Measurements from ENCODE around the gene IL1RAPL1.

Gene IL1RAPL1

DNA sequence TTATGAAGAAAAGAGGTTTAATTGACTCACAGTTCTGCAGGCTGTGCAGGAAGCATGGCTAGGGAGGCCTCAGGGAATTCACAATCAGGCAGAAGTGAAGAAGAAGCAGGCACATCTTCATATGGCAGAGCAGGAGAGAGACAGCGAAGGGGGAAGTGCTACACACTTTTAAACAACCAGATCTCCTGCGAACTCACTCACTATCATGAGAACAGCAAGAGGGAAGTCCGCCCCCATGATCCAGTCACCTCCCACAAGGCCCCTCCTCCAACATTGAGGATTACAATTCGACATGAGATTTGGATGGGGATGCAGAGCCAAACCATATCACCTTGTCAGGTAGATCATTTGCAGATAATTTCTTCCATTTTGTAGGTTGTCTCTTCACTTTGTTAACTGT lies 1072.7 kb downstream of the IL1RAPL1 start:
- no peaks in the 10 kb centered on the region for H3K9me3 ChIP-seq (ENCODE audit: control insufficient read depth in 1 of 2, low read length in 2 of 2)
- no peak overlapping the region for H3K4me3 ChIP-seq (ENCODE audit: low read depth in 1 of 2, low read length in 2 of 2)
- H3K4me1 ChIP-seq (ENCODE audit: control insufficient read depth in 1 of 2, insufficient read depth in 2 of 2, low read length in 2 of 2), result no peaks in the 10 kb centered on the region
- H3K27ac ChIP-seq (ENCODE audit: low read depth, low read length), result no peak overlapping the region
- no peak overlapping the region for H3K9ac ChIP-seq (ENCODE audit: low read depth in 1 of 2, low read length in 2 of 2)
- H3K36me3 ChIP-seq (ENCODE audit: control insufficient read depth in 1 of 2, insufficient read depth in 2 of 2, low read length in 2 of 2), result no peaks in the 10 kb centered on the region
- H3K27me3 ChIP-seq (ENCODE audit: control insufficient read depth in 1 of 2, insufficient read depth in 2 of 2, low read length in 2 of 2), result no peaks in the 10 kb centered on the region

DNA sequence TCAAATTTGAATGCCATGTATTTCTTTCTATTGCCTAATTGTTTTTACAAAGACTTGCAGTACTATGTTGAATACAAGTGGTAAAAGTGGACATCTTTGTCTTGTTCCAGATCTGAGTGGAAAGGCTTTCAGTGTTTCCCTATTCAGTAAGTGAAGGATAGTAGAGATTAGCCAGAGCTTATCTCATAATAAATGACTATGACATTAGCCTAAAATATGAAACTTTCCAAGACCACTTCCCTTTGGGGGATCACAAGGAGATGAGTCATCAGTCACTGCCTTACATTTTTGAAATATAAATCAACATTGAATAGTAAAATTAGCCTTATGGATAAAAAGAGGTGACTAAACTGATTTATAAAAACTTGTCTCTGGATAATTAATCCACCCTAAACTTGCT lies 1074.0 kb downstream of the IL1RAPL1 start:
- no peak overlapping the region for H3K9ac ChIP-seq (ENCODE audit: low read depth in 1 of 2, low read length in 2 of 2)
- no peak overlapping the region for H3K27ac ChIP-seq (ENCODE audit: low read depth, low read length)
- H3K4me3 ChIP-seq (ENCODE audit: low read depth in 1 of 2, low read length in 2 of 2), result no peak overlapping the region
- no peaks in the 10 kb centered on the region for H3K36me3 ChIP-seq (ENCODE audit: control insufficient read depth in 1 of 2, insufficient read depth in 2 of 2, low read length in 2 of 2)
- H3K4me1 ChIP-seq (ENCODE audit: control insufficient read depth in 1 of 2, insufficient read depth in 2 of 2, low read length in 2 of 2), result no peaks in the 10 kb centered on the region
- no peaks in the 10 kb centered on the region for H3K27me3 ChIP-seq (ENCODE audit: control insufficient read depth in 1 of 2, insufficient read depth in 2 of 2, low read length in 2 of 2)
- H3K9me3 ChIP-seq (ENCODE audit: control insufficient read depth in 1 of 2, low read length in 2 of 2), result no peaks in the 10 kb centered on the region

DNA sequence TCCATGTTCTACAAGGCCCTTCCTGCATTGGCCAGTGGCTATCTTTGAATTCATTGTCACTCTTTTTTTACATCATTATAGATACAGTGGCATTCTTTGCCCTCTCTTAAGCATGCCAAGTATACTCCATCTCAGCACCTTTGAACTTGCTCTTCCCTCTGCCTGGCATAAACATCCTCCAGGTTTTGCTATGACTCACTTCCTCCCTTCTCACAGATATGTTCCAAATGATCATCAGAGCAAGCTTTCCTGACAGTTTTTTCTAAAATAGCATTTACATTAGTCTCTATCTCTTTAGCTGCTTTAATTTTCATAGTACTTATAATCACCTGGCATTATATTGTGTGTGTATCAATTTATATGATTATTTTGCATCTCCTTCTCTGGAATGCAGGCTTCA lies 1074.9 kb downstream of the IL1RAPL1 start:
- H3K27me3 ChIP-seq (ENCODE audit: control insufficient read depth in 1 of 2, insufficient read depth in 2 of 2, low read length in 2 of 2), result no peaks in the 10 kb centered on the region
- no peaks in the 10 kb centered on the region for H3K36me3 ChIP-seq (ENCODE audit: control insufficient read depth in 1 of 2, insufficient read depth in 2 of 2, low read length in 2 of 2)
- H3K9ac ChIP-seq (ENCODE audit: low read depth in 1 of 2, low read length in 2 of 2), result no peak overlapping the region
- H3K27ac ChIP-seq (ENCODE audit: low read depth, low read length), result no peak overlapping the region
- no peak overlapping the region for H3K4me3 ChIP-seq (ENCODE audit: low read depth in 1 of 2, low read length in 2 of 2)
- no peaks in the 10 kb centered on the region for H3K9me3 ChIP-seq (ENCODE audit: control insufficient read depth in 1 of 2, low read length in 2 of 2)
- H3K4me1 ChIP-seq (ENCODE audit: control insufficient read depth in 1 of 2, insufficient read depth in 2 of 2, low read length in 2 of 2), result no peaks in the 10 kb centered on the region

DNA sequence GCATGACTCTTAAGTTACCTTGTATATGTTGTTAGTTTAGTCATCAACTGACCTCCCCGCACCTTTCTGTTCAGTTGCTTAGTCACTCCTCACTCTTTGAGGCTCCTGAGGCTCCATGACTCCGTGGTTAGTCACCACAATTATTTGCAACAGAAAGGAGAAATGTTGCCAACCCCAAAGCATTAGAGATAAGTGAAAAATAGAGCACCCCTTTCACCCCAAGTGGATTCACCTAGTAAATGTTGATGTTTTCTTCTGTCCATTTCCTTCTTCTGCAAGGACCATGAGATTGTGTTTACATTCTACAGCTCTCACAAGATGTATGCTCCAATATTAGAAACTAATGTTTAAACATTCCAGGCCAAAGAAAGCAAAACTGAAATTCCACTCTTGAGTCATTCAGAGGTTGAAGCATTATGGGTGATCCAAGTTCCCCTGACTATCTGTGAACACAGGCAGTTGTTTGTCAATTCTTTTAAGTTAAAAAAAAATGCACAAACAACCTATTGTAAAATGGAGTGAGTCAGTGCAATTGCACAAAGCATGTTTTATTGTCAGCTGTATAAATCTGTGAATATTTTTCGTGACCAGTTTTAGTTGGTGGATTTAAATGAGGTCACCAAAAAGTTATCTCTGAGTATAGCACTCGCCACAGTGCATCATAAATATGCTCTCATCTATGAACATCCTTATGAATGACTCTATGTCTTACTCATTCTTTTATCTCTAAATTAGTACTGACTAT lies 1075.7 kb downstream of the IL1RAPL1 start:
- Histone ChIP-seq H3K4me1 (ENCODE audit: control insufficient read depth in 1 of 2, insufficient read depth in 2 of 2, low read length in 2 of 2) (no peaks in the 10 kb centered on the region), H3K27ac (ENCODE audit: low read depth, low read length) (no peak overlapping the region), H3K9ac (ENCODE audit: low read depth in 1 of 2, low read length in 2 of 2) (no peak overlapping the region), H3K4me3 (ENCODE audit: low read depth in 1 of 2, low read length in 2 of 2) (no peak overlapping the region), H3K9me3 (ENCODE audit: control insufficient read depth in 1 of 2, low read length in 2 of 2) (no peaks in the 10 kb centered on the region), H3K36me3 (ENCODE audit: control insufficient read depth in 1 of 2, insufficient read depth in 2 of 2, low read length in 2 of 2) (no peaks in the 10 kb centered on the region), H3K27me3 (ENCODE audit: control insufficient read depth in 1 of 2, insufficient read depth in 2 of 2, low read length in 2 of 2) (no peaks in the 10 kb centered on the region)

DNA sequence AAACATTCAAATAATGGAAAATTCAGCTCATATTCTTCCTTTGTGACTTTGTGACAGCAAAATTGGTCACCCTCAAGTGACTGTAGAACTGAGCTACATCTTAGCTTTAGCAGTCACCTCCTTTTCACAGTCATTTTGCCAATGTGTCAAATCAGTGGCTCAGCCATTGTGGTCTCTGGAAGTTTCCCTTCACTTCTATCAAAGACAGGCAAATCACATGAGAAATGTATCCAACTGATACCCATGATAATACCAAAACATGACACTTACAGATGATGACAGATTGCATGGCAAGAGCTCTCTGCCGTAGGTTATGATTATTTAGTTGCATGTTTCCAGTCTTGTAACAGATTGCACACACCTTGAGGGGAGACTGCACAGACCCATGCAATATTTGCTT lies 1078.3 kb downstream of the IL1RAPL1 start:
- Histone ChIP-seq H3K27ac (ENCODE audit: low read depth, low read length) (no peak overlapping the region), H3K9ac (ENCODE audit: low read depth in 1 of 2, low read length in 2 of 2) (no peak overlapping the region), H3K36me3 (ENCODE audit: control insufficient read depth in 1 of 2, insufficient read depth in 2 of 2, low read length in 2 of 2) (no peaks in the 10 kb centered on the region), H3K4me1 (ENCODE audit: control insufficient read depth in 1 of 2, insufficient read depth in 2 of 2, low read length in 2 of 2) (no peaks in the 10 kb centered on the region), H3K27me3 (ENCODE audit: control insufficient read depth in 1 of 2, insufficient read depth in 2 of 2, low read length in 2 of 2) (no peaks in the 10 kb centered on the region), H3K9me3 (ENCODE audit: control insufficient read depth in 1 of 2, low read length in 2 of 2) (no peaks in the 10 kb centered on the region), H3K4me3 (ENCODE audit: low read depth in 1 of 2, low read length in 2 of 2) (no peak overlapping the region)

DNA sequence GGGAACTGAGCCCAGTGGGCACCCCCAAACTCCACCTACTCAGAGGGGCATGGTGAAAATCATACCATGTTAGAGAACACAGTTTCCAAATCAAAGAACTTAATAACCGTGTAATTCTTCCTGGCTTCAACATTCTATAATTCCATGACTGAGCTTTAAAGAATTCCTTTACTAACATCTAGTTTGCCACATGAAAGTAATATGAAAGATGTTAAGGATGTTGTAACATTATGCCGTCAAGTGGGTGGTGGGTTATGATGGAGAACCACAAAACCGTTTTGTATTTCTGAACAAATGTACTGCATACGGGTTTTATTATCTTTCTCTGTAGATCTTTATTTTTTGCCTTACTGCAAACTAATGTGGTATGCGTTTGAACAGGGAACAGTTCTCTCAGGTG lies 1079.1 kb downstream of the IL1RAPL1 start:
- no peak overlapping the region for H3K27ac ChIP-seq (ENCODE audit: low read depth, low read length)
- H3K27me3 ChIP-seq (ENCODE audit: control insufficient read depth in 1 of 2, insufficient read depth in 2 of 2, low read length in 2 of 2), result no peaks in the 10 kb centered on the region
- no peak overlapping the region for H3K4me3 ChIP-seq (ENCODE audit: low read depth in 1 of 2, low read length in 2 of 2)
- H3K36me3 ChIP-seq (ENCODE audit: control insufficient read depth in 1 of 2, insufficient read depth in 2 of 2, low read length in 2 of 2), result no peaks in the 10 kb centered on the region
- H3K4me1 ChIP-seq (ENCODE audit: control insufficient read depth in 1 of 2, insufficient read depth in 2 of 2, low read length in 2 of 2), result no peaks in the 10 kb centered on the region
- H3K9ac ChIP-seq (ENCODE audit: low read depth in 1 of 2, low read length in 2 of 2), result no peak overlapping the region
- no peaks in the 10 kb centered on the region for H3K9me3 ChIP-seq (ENCODE audit: control insufficient read depth in 1 of 2, low read length in 2 of 2)

DNA sequence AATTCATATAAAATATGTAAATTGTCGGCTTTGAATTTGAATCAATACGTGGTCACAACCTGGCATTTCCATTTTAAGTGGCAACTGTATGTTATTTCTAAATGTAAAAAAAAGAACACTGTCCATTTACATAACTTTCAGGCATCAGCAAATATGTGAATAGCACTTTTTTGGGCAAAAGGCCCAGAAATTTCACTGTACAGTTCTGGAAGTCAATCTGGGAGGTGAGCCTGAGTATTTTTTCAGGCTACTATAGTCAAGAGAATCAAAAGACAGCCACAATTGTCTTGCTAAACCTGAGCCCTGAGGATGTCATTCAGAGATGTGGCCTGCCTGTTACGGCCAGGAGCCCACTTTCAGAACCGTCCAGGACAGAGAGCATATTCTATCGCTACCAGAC lies 1084.2 kb downstream of the IL1RAPL1 start:
- H3K27me3 ChIP-seq (ENCODE audit: control insufficient read depth in 1 of 2, insufficient read depth in 2 of 2, low read length in 2 of 2), result no peaks in the 10 kb centered on the region
- H3K27ac ChIP-seq (ENCODE audit: low read depth, low read length), result no peak overlapping the region
- H3K4me1 ChIP-seq (ENCODE audit: control insufficient read depth in 1 of 2, insufficient read depth in 2 of 2, low read length in 2 of 2), result no peaks in the 10 kb centered on the region
- no peaks in the 10 kb centered on the region for H3K36me3 ChIP-seq (ENCODE audit: control insufficient read depth in 1 of 2, insufficient read depth in 2 of 2, low read length in 2 of 2)
- no peak overlapping the region for H3K9ac ChIP-seq (ENCODE audit: low read depth in 1 of 2, low read length in 2 of 2)
- H3K9me3 ChIP-seq (ENCODE audit: control insufficient read depth in 1 of 2, low read length in 2 of 2), result no peaks in the 10 kb centered on the region
- H3K4me3 ChIP-seq (ENCODE audit: low read depth in 1 of 2, low read length in 2 of 2), result no peak overlapping the region

DNA sequence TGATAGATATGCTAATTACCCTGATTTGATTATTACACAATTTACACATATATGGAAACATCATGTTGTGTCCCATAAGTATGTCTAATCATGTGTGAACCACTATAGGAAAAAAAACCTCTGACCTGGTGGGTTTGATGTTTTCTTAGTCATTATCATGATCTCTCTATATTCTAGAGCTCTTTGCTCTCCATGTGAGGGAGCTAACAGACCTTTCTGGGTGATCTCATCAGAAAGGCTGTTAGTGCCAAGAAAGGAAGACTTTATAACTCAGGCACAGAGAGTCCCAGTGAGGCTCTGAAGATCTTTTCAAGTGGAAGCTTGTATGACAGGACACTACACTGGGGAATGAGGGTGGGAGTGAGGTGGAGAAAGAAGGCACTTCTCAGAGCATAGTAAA lies 1100.4 kb downstream of the IL1RAPL1 start:
- no peaks in the 10 kb centered on the region for H3K4me1 ChIP-seq (ENCODE audit: control insufficient read depth in 1 of 2, insufficient read depth in 2 of 2, low read length in 2 of 2)
- H3K27me3 ChIP-seq (ENCODE audit: control insufficient read depth in 1 of 2, insufficient read depth in 2 of 2, low read length in 2 of 2), result no peaks in the 10 kb centered on the region
- H3K9ac ChIP-seq (ENCODE audit: low read depth in 1 of 2, low read length in 2 of 2), result no peak overlapping the region
- H3K27ac ChIP-seq (ENCODE audit: low read depth, low read length), result no peak overlapping the region
- H3K9me3 ChIP-seq (ENCODE audit: control insufficient read depth in 1 of 2, low read length in 2 of 2), result no peaks in the 10 kb centered on the region
- H3K4me3 ChIP-seq (ENCODE audit: low read depth in 1 of 2, low read length in 2 of 2), result no peak overlapping the region
- H3K36me3 ChIP-seq (ENCODE audit: control insufficient read depth in 1 of 2, insufficient read depth in 2 of 2, low read length in 2 of 2), result no peaks in the 10 kb centered on the region

DNA sequence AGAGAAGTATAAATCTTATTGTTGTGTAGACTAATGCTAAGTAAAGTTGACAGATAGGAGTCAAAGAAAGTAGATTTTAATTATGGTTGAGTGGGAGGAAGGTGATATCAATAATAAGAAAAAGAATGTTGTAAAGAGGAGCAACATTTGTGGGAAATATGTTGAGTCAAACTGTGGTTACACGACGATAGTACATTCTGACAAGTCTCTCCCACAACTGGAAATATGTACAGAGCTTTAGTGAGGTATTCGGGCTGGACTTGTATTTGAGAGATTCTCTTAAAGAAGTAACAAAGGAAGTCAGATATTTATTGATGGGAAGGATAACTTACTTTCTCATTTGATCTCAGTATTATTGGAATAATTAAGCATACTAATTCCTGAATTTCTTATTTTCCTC lies 1102.8 kb downstream of the IL1RAPL1 start:
- Histone ChIP-seq H3K9me3 (ENCODE audit: control insufficient read depth in 1 of 2, low read length in 2 of 2) (no peaks in the 10 kb centered on the region), H3K36me3 (ENCODE audit: control insufficient read depth in 1 of 2, insufficient read depth in 2 of 2, low read length in 2 of 2) (no peaks in the 10 kb centered on the region), H3K27me3 (ENCODE audit: control insufficient read depth in 1 of 2, insufficient read depth in 2 of 2, low read length in 2 of 2) (no peaks in the 10 kb centered on the region), H3K4me3 (ENCODE audit: low read depth in 1 of 2, low read length in 2 of 2) (no peak overlapping the region), H3K4me1 (ENCODE audit: control insufficient read depth in 1 of 2, insufficient read depth in 2 of 2, low read length in 2 of 2) (no peaks in the 10 kb centered on the region), H3K9ac (ENCODE audit: low read depth in 1 of 2, low read length in 2 of 2) (no peak overlapping the region), H3K27ac (ENCODE audit: low read depth, low read length) (no peak overlapping the region)

DNA sequence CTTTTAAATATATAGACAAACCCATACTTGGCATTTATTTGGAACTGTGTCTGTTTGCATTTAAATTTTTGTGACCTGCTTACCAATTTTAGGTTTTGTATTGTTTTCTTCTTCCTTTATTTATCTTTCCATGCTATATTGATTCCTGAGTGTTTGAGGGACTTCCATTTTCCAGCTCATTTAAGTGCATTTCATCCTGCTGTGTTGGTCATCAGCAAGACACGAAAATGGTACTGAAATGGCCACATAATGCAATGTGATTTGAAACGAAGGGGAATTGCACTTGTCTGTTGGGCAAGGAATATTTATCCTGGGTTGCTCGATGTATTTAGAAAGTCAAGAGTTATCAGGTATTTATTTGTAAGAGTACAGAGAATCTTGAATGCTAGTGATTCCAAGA lies 1103.8 kb downstream of the IL1RAPL1 start:
- no peak overlapping the region for H3K4me3 ChIP-seq (ENCODE audit: low read depth in 1 of 2, low read length in 2 of 2)
- no peak overlapping the region for H3K9ac ChIP-seq (ENCODE audit: low read depth in 1 of 2, low read length in 2 of 2)
- H3K9me3 ChIP-seq (ENCODE audit: control insufficient read depth in 1 of 2, low read length in 2 of 2), result no peaks in the 10 kb centered on the region
- H3K27ac ChIP-seq (ENCODE audit: low read depth, low read length), result no peak overlapping the region
- no peaks in the 10 kb centered on the region for H3K36me3 ChIP-seq (ENCODE audit: control insufficient read depth in 1 of 2, insufficient read depth in 2 of 2, low read length in 2 of 2)
- H3K27me3 ChIP-seq (ENCODE audit: control insufficient read depth in 1 of 2, insufficient read depth in 2 of 2, low read length in 2 of 2), result no peaks in the 10 kb centered on the region
- H3K4me1 ChIP-seq (ENCODE audit: control insufficient read depth in 1 of 2, insufficient read depth in 2 of 2, low read length in 2 of 2), result no peaks in the 10 kb centered on the region

DNA sequence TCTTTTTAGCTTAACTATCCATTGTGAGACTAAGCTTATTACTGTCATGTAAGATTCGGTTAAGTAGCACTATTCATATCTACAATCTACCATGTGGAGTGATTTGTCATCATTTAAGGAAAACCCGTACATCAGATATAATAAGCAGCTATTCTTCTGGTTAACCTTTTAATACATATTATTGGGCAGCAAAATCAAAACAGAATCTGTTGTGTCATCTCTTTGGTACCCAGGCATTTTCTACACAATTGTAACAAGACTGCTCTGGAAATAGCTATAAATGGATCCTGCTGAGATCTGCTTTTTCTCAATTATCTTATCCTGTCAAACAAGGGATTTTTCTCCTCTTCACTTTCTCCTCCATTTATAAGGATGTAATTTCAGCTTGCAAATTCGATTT lies 1106.7 kb downstream of the IL1RAPL1 start:
- Histone ChIP-seq H3K9ac (ENCODE audit: low read depth in 1 of 2, low read length in 2 of 2) (no peak overlapping the region), H3K9me3 (ENCODE audit: control insufficient read depth in 1 of 2, low read length in 2 of 2) (no peaks in the 10 kb centered on the region), H3K27me3 (ENCODE audit: control insufficient read depth in 1 of 2, insufficient read depth in 2 of 2, low read length in 2 of 2) (no peaks in the 10 kb centered on the region), H3K36me3 (ENCODE audit: control insufficient read depth in 1 of 2, insufficient read depth in 2 of 2, low read length in 2 of 2) (no peaks in the 10 kb centered on the region), H3K4me3 (ENCODE audit: low read depth in 1 of 2, low read length in 2 of 2) (no peak overlapping the region), H3K27ac (ENCODE audit: low read depth, low read length) (no peak overlapping the region), H3K4me1 (ENCODE audit: control insufficient read depth in 1 of 2, insufficient read depth in 2 of 2, low read length in 2 of 2) (no peaks in the 10 kb centered on the region)

All from duodenal mucosa (tissue), 2 donors.